Esophagus (tissue), 2 donors: ENCODE data around the gene FOXI2. TPM values are rescaled to one million over a fixed set of nuclear protein-coding genes. Genes with fewer than 3 reads are reported as not detected.

Experiments
- H3K27ac ChIP-seq, 2 donors: one replicate each; pipeline ENCODE4 v1.5.1; 2013; ENCODE audit warnings: low read depth in 2 of 2, mild to moderate bottlenecking in 2 of 2, inconsistent platforms in 1 of 2, low read length in 1 of 2, moderate library complexity in 1 of 2
- H3K27me3 ChIP-seq, 2 donors: one replicate each; pipeline ENCODE4 v1.6.1; 2013; ENCODE audit warnings: low read length in 2 of 2, control low read depth in 1 of 2, mild to moderate bottlenecking in 1 of 2; ENCODE audit not compliant: insufficient read depth in 2 of 2, control insufficient read depth in 1 of 2
- H3K36me3 ChIP-seq, 2 donors: one replicate each; pipeline ENCODE4 v1.6.1; 2013; ENCODE audit warnings: low read length in 1 of 2; ENCODE audit not compliant: control insufficient read depth in 2 of 2, insufficient read depth in 2 of 2
- H3K4me1 ChIP-seq, 2 donors: one replicate each; pipeline ENCODE4 v1.6.1; 2013; ENCODE audit warnings: low read length in 1 of 2; ENCODE audit not compliant: control insufficient read depth in 2 of 2, insufficient read depth in 2 of 2
- H3K4me3 ChIP-seq, 2 donors: one replicate each; pipeline ENCODE4 v1.5.1; 2013; ENCODE audit warnings: low read length in 2 of 2, mild to moderate bottlenecking in 2 of 2, low read depth in 1 of 2, moderate library complexity in 1 of 2
- H3K9me3 ChIP-seq, 2 donors: one replicate each; pipeline ENCODE4 v1.6.1; 2013; ENCODE audit warnings: mild to moderate bottlenecking in 2 of 2, low read depth in 1 of 2, low read length in 1 of 2, moderate library complexity in 1 of 2; ENCODE audit not compliant: control insufficient read depth in 2 of 2, insufficient read depth in 1 of 2
- WGBS, 2 donors: extraction: QIAGEN DNeasy Blood & Tissue Kit; methylation state at CpG; one replicate each; pipeline ENCODE4 v1.1.7; 2013; 5-methylcytosine and 5-hydroxymethylcytosine counted together
- polyA plus RNA-seq, 2 donors: library from polyadenylated mRNA; stranded (reverse); fragments of 200-250 nt; gene quantifications; one replicate each; pipeline ENCODE4 v1.2.3, GENCODE V29; 2013
- donor health status: healthy with polysubstance abuse.
- donor health status: Bipolar disorder and iron deficiency.

FOXI2 gene
- polyA plus RNA-seq, 2 donors, result 0.45 to 0.84 TPM

- Histone ChIP-seq H3K27me3 (no peaks in the 10 kb centered on the region), H3K9me3 (no peaks in the 10 kb centered on the region), H3K36me3 (no peaks in the 10 kb centered on the region), H3K4me3 (no peak overlapping the region), H3K27ac (no peak overlapping the region), H3K4me1 (no peaks in the 10 kb centered on the region)
- WGBS, 2 donors, result 52 to 63% methylated on average over 3 of the region's 3 CpGs
Measured at GRCh38 chr10:127715782-127716378, 21.1 kb upstream of the FOXI2 start.

GRCh38 chr10:127720142-127720541 lies 16.8 kb upstream of the FOXI2 start:
- WGBS, 2 donors, result 58 to 70% methylated on average over 4 of the region's 4 CpGs
- H3K9me3 ChIP-seq, result peaks cover 2 to 3% of the 10 kb centered on the region in 2 donors
- H3K4me3 ChIP-seq, result no peak overlapping the region
- H3K27ac ChIP-seq, result no peak overlapping the region
- H3K36me3 ChIP-seq, result no peaks in the 10 kb centered on the region
- peaks cover 0 to 2% of the 10 kb centered on the region in 2 donors for H3K4me1 ChIP-seq
- H3K27me3 ChIP-seq, result no peaks in the 10 kb centered on the region

GRCh38 chr10:127720903-127721302 lies 16.1 kb upstream of the FOXI2 start:
- no peaks in the 10 kb centered on the region for H3K27me3 ChIP-seq
- H3K4me1 ChIP-seq, result peaks cover 0 to 2% of the 10 kb centered on the region in 2 donors
- H3K4me3 ChIP-seq, result no peak overlapping the region
- H3K27ac ChIP-seq, result no peak overlapping the region
- 60 to 66% methylated on average over 3 of the region's 3 CpGs for WGBS, 2 donors
- no peaks in the 10 kb centered on the region for H3K36me3 ChIP-seq
- H3K9me3 ChIP-seq, result peaks cover 2 to 3% of the 10 kb centered on the region in 2 donors

- peaks cover 13 to 14% of the 10 kb centered on the region in 2 donors for H3K4me1 ChIP-seq
- H3K4me3 ChIP-seq, result no peak overlapping the region
- no peak overlapping the region for H3K27ac ChIP-seq
- no peaks in the 10 kb centered on the region for H3K36me3 ChIP-seq
- 23 to 43% methylated on average over 11 of the region's 11 CpGs for WGBS, 2 donors
- no peaks in the 10 kb centered on the region for H3K9me3 ChIP-seq
- peaks cover 0 to 7% of the 10 kb centered on the region in 2 donors for H3K27me3 ChIP-seq
Measured at GRCh38 chr10:127734753-127735152, 2.2 kb upstream of the FOXI2 start.

GRCh38 chr10:127735156-127735555 lies 1.8 kb upstream of the FOXI2 start:
- H3K9me3 ChIP-seq, result no peaks in the 10 kb centered on the region
- H3K27ac ChIP-seq, result no peak overlapping the region
- 33 to 52% methylated on average over 13 of the region's 13 CpGs for WGBS, 2 donors
- H3K27me3 ChIP-seq, result peaks cover 0 to 7% of the 10 kb centered on the region in 2 donors
- H3K4me3 ChIP-seq, result no peak overlapping the region
- no peaks in the 10 kb centered on the region for H3K36me3 ChIP-seq
- H3K4me1 ChIP-seq, result peaks cover 13 to 14% of the 10 kb centered on the region in 2 donors

- H3K27ac ChIP-seq, result no peak overlapping the region
- H3K4me3 ChIP-seq, result peak overlapping the region in 1 of 2 donors; percentile 51
- WGBS, 2 donors, result 8 to 15% methylated on average over 24 of the region's 24 CpGs
- H3K27me3 ChIP-seq, result peaks cover 0 to 7% of the 10 kb centered on the region in 2 donors
- no peaks in the 10 kb centered on the region for H3K9me3 ChIP-seq
- no peaks in the 10 kb centered on the region for H3K36me3 ChIP-seq
- H3K4me1 ChIP-seq, result peaks cover 13 to 16% of the 10 kb centered on the region in 2 donors
Measured at GRCh38 chr10:127735723-127736221, 1.2 kb upstream of the FOXI2 start.

GRCh38 chr10:127736222-127736914 lies 617 bp upstream of the FOXI2 start:
- H3K9me3 ChIP-seq, result no peaks in the 10 kb centered on the region
- 5% methylated on average over 66 of the region's 66 CpGs for WGBS, 2 donors
- peak overlapping the region in 1 of 2 donors; percentile 0 for H3K27ac ChIP-seq
- H3K36me3 ChIP-seq, result no peaks in the 10 kb centered on the region
- peaks cover 0 to 7% of the 10 kb centered on the region in 2 donors for H3K27me3 ChIP-seq
- peaks cover 13 to 16% of the 10 kb centered on the region in 2 donors for H3K4me1 ChIP-seq
- H3K4me3 ChIP-seq, result peak overlapping the region; percentile 51

- no peaks in the 10 kb centered on the region for H3K9me3 ChIP-seq
- H3K4me1 ChIP-seq, result peaks cover 13 to 16% of the 10 kb centered on the region in 2 donors
- H3K36me3 ChIP-seq, result no peaks in the 10 kb centered on the region
- WGBS, 2 donors, result 8 to 9% methylated on average over 56 to 59 of the region's 59 CpGs
- H3K27ac ChIP-seq, result peak overlapping the region in 1 of 2 donors; percentile 39
- peak overlapping the region; percentile 51 for H3K4me3 ChIP-seq
- H3K27me3 ChIP-seq, result peaks cover 0 to 7% of the 10 kb centered on the region in 2 donors
Measured at GRCh38 chr10:127737563-127738511, 852 bp downstream of the FOXI2 start.
